ENCODE measurements around the gene SLC17A2. TPM values are rescaled to one million over a fixed set of nuclear protein-coding genes. Genes with fewer than 3 reads are reported as not detected.

Gene SLC17A2
- total RNA-seq, 6 experiments from 2014 or later = not detected

- Mint-ChIP-seq H3K27ac (no peak overlapping the region), H3K4me3 (no peak overlapping the region; the same call in 1 of the 2 replicates), H3K4me1 (ENCODE audit: low read depth) (peaks cover 10% of the 10 kb centered on the region; the same call in 1 of the 2 replicates), H3K36me3 (ENCODE audit: low read depth) (no peaks in the 10 kb centered on the region), H3K9me3 (no peaks in the 10 kb centered on the region), H3K27me3 (ENCODE audit: insufficient read depth) (peaks cover 5% of the 10 kb centered on the region)
- TF ChIP-seq, protein P1, sequence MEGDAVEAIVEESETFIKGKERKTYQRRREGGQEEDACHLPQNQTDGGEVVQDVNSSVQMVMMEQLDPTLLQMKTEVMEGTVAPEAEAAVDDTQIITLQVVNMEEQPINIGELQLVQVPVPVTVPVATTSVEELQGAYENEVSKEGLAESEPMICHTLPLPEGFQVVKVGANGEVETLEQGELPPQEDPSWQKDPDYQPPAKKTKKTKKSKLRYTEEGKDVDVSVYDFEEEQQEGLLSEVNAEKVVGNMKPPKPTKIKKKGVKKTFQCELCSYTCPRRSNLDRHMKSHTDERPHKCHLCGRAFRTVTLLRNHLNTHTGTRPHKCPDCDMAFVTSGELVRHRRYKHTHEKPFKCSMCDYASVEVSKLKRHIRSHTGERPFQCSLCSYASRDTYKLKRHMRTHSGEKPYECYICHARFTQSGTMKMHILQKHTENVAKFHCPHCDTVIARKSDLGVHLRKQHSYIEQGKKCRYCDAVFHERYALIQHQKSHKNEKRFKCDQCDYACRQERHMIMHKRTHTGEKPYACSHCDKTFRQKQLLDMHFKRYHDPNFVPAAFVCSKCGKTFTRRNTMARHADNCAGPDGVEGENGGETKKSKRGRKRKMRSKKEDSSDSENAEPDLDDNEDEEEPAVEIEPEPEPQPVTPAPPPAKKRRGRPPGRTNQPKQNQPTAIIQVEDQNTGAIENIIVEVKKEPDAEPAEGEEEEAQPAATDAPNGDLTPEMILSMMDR (IDR thresholded peaks at IDR 0.05) = no peak
- no peak for DNase-seq
Observed at GRCh38 chr6:25882051-25882496, 48.4 kb downstream of the SLC17A2 start.

GRCh38 chr6:25880601-25881000, 49.9 kb downstream of the SLC17A2 start:
- Mint-ChIP-seq H3K4me3 (no peak overlapping the region), H3K27me3 (ENCODE audit: insufficient read depth) (peaks cover 2% of the 10 kb centered on the region; the same call in 1 of the 2 replicates), H3K4me1 (ENCODE audit: low read depth) (peaks cover 10% of the 10 kb centered on the region; the same call in 1 of the 2 replicates), H3K9me3 (no peaks in the 10 kb centered on the region), H3K36me3 (ENCODE audit: low read depth) (no peaks in the 10 kb centered on the region), H3K27ac (no peak overlapping the region)
- TF ChIP-seq, protein P1 (IDR thresholded peaks at IDR 0.05) = no peak
- DNase-seq = no peak

DNA sequence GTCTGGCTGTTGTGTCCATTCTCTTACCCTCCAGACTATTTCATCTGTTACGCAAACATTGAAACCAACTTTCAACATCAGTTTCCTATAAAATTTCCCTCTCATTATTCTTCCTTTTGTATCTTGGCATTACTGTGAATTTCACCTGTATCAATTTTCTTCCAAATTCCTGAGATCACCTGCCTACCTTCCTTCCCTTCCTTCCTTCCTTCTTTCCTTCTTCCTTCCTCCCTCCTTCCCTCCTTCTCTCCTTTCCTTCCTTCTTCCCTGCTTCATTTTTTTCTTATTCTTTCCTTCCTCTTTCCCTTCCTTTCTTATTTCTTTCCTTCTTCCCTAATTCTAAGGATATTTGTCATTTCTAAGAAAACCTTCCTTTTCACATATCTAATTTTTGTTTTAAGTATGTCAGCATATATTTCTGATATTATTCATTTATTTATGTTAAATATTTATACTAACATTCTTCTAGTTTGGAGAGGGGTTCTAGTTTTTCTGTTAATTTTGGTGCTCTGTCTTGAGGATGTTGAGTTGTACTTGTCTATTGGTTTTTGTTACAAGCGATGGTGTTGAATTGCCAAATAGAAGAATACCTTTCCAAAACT, 51.7 kb downstream of the SLC17A2 start:
- no peak for DNase-seq
- peaks cover 3% of the 10 kb centered on the region; the same call in 1 of the 2 replicates for H3K4me1 Mint-ChIP-seq (ENCODE audit: low read depth)
- H3K27ac Mint-ChIP-seq = no peak overlapping the region
- no peaks in the 10 kb centered on the region for H3K9me3 Mint-ChIP-seq
- H3K27me3 Mint-ChIP-seq (ENCODE audit: insufficient read depth) = peaks cover 2% of the 10 kb centered on the region; the same call in 1 of the 2 replicates
- H3K36me3 Mint-ChIP-seq (ENCODE audit: low read depth) = no peaks in the 10 kb centered on the region
- no peak overlapping the region for H3K4me3 Mint-ChIP-seq
- TF ChIP-seq, protein P1 (IDR thresholded peaks at IDR 0.05) = no peak

DNA sequence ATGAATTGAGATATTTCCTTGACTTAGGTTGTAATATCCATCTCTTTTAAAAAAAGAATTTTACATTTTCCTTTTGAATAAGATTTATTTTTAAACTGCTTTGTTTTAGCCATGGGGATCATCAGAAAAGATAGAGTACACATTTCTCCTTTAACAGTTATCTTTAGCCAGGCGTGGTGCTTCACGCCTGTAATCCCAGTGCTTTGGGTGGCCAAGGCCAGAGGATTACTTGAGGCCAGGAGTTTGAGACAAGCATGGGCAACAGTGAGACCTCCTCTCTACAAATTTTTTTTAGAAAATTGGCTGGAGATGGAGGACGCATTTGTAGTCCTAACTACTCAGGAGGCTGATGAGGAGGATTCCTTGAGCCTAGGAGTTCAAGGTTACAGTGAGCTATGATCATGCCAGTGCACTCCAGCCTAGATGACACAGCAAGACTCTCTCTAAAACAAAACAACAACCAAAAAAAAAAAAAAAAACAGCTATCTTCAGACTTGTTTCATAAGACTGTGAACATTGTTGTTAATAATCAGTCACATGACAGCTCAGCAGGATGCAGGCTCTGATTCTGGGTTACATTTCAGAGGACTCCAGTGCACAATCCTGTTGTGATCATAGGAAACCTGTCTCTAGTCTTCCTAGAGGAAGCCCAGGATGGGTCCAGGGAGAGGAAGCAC, 54.4 kb downstream of the SLC17A2 start:
- Mint-ChIP-seq H3K9me3 (no peaks in the 10 kb centered on the region), H3K4me1 (ENCODE audit: low read depth) (no peaks in the 10 kb centered on the region), H3K27ac (no peak overlapping the region), H3K36me3 (ENCODE audit: low read depth) (no peaks in the 10 kb centered on the region), H3K4me3 (no peak overlapping the region), H3K27me3 (ENCODE audit: insufficient read depth) (peaks cover 4% of the 10 kb centered on the region; the same call in 1 of the 2 replicates)
- no peak for DNase-seq
- TF ChIP-seq, protein P1 (IDR thresholded peaks at IDR 0.05) = no peak

GRCh38 chr6:25875563-25875905, 55.0 kb downstream of the SLC17A2 start:
- Mint-ChIP-seq H3K27ac (no peak overlapping the region), H3K4me1 (ENCODE audit: low read depth) (no peaks in the 10 kb centered on the region), H3K27me3 (ENCODE audit: insufficient read depth) (peaks cover 4% of the 10 kb centered on the region; the same call in 1 of the 2 replicates), H3K36me3 (ENCODE audit: low read depth) (no peaks in the 10 kb centered on the region), H3K9me3 (no peaks in the 10 kb centered on the region), H3K4me3 (no peak overlapping the region)
- TF ChIP-seq, protein P1 (IDR thresholded peaks at IDR 0.05) = no peak
- no peak for DNase-seq
